ENCODE data around the gene CSRNP3.

DNA sequence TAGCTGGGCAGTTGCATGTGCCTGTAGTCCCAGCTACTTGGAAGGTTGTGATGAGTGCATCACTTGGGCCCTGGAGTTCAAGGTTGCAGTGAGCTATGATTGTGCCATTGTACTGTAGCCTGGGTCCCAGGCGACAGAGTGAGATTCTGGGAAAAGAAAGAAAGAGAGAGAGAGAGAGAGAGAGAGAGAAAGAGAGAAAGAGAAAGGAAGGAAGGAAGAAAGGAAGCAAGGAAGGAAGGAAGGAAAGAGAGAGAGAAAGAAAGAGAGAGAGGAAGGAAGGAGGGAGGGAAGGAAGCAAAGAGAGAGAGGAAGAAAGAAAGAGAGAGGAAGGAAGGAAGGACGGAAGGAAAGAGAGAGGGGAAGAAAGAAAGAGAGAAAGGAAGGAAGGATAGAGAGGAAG is 196.1 kb downstream of the CSRNP3 start:
- TF ChIP-seq ZNF274 (IDR thresholded peaks at IDR 0.05; ENCODE audit: low read depth, low read length) (no peak), SUZ12 (IDR thresholded peaks at IDR 0.05; ENCODE audit: extremely low read depth, insufficient read depth, insufficient read length) (no peak)

All from NT2/D1 (cell line).